K562 (cell line): Measurements from ENCODE around the gene AK2. TPM values are rescaled to one million over a fixed set of nuclear protein-coding genes. Genes with fewer than 3 reads are reported as not detected.
A peak's percentile ranks its signal among the peaks of the same experiment; 100 is the strongest.

Experiments used
- CEBPZ ChIP-seq: fragments of 150-350 bp; IDR thresholded peaks from 2 replicates; pipeline ENCODE4 v1.6.1; 2014; ENCODE audit warnings: low read depth, mild to moderate bottlenecking, low read length, borderline replicate concordance
- FOXK2 ChIP-seq, 2 experiments: fragments of 450-650 bp; IDR thresholded peaks in 1 of 2; conservative IDR thresholded peaks in 1 of 2; 2 replicates each; pipeline ENCODE4 v1.6.1; 2016; ENCODE audit warnings: low read depth in 2 of 2, mild to moderate bottlenecking in 1 of 2
- ILF3 ChIP-seq: fragments of 450-650 bp; IDR thresholded peaks from 2 replicates; pipeline ENCODE4 v1.6.1; 2018; ENCODE audit warnings: antibody characterized with exemption, mild to moderate bottlenecking, moderate library complexity, borderline replicate concordance
- NFE2 ChIP-seq: IDR thresholded peaks from 2 replicates; pipeline ENCODE4 v1.6.1; 2014; ENCODE audit warnings: antibody characterized with exemption, low read depth
- PTRF ChIP-seq: fragments of 450-650 bp; IDR thresholded peaks from 2 replicates; pipeline ENCODE4 v1.6.1; 2016; ENCODE audit warnings: mild to moderate bottlenecking, missing genetic modification characterization, missing compliant biosample characterization
- SMARCA5 ChIP-seq: fragments of 450-650 bp; IDR thresholded peaks from 2 replicates; pipeline ENCODE4 v1.6.1; 2016
- ZBTB49 ChIP-seq: sonication (generic); formaldehyde crosslinking; IDR thresholded peaks from 2 replicates; pipeline ENCODE4 v1.8.0; 2022; ENCODE audit warnings: missing genetic modification reagents, mild to moderate bottlenecking, borderline replicate concordance
- ZNF165 ChIP-seq: fragments of 250-450 bp; sonication (Bioruptor Pico); IDR thresholded peaks from 2 replicates; pipeline ENCODE4 v1.4.0; 2020; ENCODE audit warnings: borderline replicate concordance
- ZNF217 ChIP-seq: sonication (generic); formaldehyde crosslinking; IDR thresholded peaks from 2 replicates; pipeline ENCODE4 v1.8.0; 2022; ENCODE audit warnings: mild to moderate bottlenecking, missing genetic modification reagents
- ZNF277 ChIP-seq: fragments of 250-450 bp; sonication (Bioruptor Pico); IDR thresholded peaks from 2 replicates; pipeline ENCODE4 v1.8.0; 2022; ENCODE audit warnings: inconsistent platforms, mild to moderate bottlenecking, moderate library complexity, borderline replicate concordance
- ZNF407 ChIP-seq: fragments of 450-650 bp; IDR thresholded peaks from 2 replicates; pipeline ENCODE4 v1.6.1; 2016; ENCODE audit warnings: low read depth
- polyA plus RNA-seq, 8 experiments: library from polyadenylated mRNA; depleted of rRNA in 4 of 8; stranded (reverse) in 5 of 8; unstranded in 3 of 8; fragments of >200 nt; fragmentation: Nextera tagmentation in 2 of 8; fragmentation: Illumina TruSeq in 1 of 8; extraction: Ambion mirVana in 2 of 8; extraction: Trizol in 1 of 8; gene quantifications; 2 replicates each; pipeline versions ENCODE4 v1.2.1 to v1.2.3, GENCODE V29; 2011 to 2014; ENCODE audit warnings: inconsistent platforms in 1 of 8, missing spikeins in 1 of 8
- total RNA-seq, 7 experiments: library from RNA; depleted of rRNA in 6 of 7; stranded (reverse); fragments of >200 nt in 6 of 7; fragmentation: Illumina TruSeq in 2 of 7; extraction: Trizol in 2 of 7; gene quantifications; 2 replicates each; pipeline versions ENCODE4 v1.2.1 to v1.2.3, GENCODE V29; 2011 to 2021; ENCODE audit warnings: low replicate concordance in 1 of 7

Gene AK2
- total and polyA plus RNA-seq, 9 of the 15 experiments (the other 6 are each of a cell fraction or from before 2014, with no cell fraction given) = 105 to 1,050 (median 509) TPM

- TF ChIP-seq ZNF277 (CRISPR knock-in tag) (no peak), CEBPZ (no peak), ZNF165 (CRISPR knock-in tag) (no peak), NFE2 (no peak), PTRF (tag) (no peak), ZNF217 (CRISPR knock-in tag) (no peak), SMARCA5 (0 out of 2 replicates have a peak, but pooled peaks have one; percentile 32), FOXK2 (conservative IDR thresholded peaks at IDR 0.05 in 1 of 2, IDR thresholded peaks at IDR 0.05 in 1 of 2; ENCODE audit: low read depth in 2 of 2) (peak; percentile 82 to 83), ILF3 (no peak), ZBTB49 (no peak), ZNF407 (no peak)
Observed at GRCh38 chr1:33055210-33056008, 18.7 kb upstream of the AK2 start (continued).
